Fibroblast of peridontal ligament (primary cell): ENCODE measurements around the gene MED15.
A peak's percentile ranks its signal among the peaks of the same experiment; 100 is the strongest.
"Not testable (repeated sequence)": the region's sequence is repeated elsewhere in the genome, so short reads cannot be mapped to it uniquely, and the experiment has no call there.

Experiments used
- DNase-seq: peaks from one replicate; pipeline ENCODE4 v3.0.0-alpha.2; 2010; ENCODE audit errors: extremely low read depth

The MED15 gene, protein sequence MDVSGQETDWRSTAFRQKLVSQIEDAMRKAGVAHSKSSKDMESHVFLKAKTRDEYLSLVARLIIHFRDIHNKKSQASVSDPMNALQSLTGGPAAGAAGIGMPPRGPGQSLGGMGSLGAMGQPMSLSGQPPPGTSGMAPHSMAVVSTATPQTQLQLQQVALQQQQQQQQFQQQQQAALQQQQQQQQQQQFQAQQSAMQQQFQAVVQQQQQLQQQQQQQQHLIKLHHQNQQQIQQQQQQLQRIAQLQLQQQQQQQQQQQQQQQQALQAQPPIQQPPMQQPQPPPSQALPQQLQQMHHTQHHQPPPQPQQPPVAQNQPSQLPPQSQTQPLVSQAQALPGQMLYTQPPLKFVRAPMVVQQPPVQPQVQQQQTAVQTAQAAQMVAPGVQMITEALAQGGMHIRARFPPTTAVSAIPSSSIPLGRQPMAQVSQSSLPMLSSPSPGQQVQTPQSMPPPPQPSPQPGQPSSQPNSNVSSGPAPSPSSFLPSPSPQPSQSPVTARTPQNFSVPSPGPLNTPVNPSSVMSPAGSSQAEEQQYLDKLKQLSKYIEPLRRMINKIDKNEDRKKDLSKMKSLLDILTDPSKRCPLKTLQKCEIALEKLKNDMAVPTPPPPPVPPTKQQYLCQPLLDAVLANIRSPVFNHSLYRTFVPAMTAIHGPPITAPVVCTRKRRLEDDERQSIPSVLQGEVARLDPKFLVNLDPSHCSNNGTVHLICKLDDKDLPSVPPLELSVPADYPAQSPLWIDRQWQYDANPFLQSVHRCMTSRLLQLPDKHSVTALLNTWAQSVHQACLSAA

GRCh38 chr22:20507253-20508066 lies at the start of gene MED15:
Gene MED15, plus strand, starts transcription at chr22:20507610. Its CDS starts 69 bp downstream, at chr22:20507679.
- peak; percentile 81 for DNase-seq

DNA sequence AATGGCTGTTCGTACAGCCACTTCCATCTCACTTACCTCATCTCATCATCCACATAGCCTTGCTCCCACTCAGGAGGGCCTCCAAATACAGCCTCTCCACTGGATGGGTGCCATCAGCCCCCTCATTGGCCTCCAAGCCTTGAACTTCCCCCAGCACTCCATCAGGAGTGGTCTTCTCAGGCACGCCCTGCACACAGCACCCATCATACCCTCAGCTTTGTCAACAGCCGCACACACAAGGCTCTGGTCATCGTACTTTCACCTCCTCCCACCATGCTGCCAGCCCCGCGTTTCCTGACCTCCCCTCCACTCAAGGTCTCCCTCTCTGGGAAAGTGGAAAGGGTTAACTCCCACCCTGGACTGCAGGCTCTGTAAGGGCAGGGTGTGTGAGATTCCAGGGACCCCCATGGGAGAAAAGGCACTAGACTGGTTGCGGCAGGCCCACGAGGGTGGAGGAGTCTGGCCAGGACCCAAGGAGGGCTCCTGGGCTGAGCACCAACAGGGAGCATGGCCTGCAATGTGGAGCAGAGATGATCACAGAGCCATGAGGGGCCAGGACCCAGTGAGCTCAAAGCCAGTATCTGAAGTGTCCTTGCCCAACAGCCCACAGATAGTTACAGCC lies 48.8 kb upstream of the MED15 start:
- DNase-seq: no peak

DNA sequence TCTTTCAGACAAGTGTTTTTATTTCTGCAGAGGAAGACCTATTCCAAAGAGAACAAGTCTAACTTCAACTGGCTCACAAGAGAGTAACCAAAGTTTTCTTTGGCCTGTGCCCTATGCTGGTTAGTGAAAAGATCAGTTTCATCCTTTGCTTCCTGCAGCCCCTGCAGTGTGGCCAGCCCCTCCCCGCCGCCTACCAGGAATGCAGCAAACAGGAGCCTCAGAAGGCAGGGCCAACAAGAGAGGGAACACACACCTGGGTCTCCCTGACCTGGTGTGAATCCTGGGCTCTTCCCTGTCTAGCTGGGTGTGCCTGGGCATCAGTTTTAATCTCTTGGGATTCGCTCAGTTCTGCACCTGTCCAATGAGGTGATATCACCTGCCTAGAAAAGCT lies 48.3 kb upstream of the MED15 start:
- DNase-seq: no peak

GRCh38 chr22:20459862-20460261 lies 47.5 kb upstream of the MED15 start:
- no peak for DNase-seq

GRCh38 chr22:20463324-20464095 lies 43.9 kb upstream of the MED15 start:
- no peak for DNase-seq

GRCh38 chr22:20464096-20464614 lies 43.3 kb upstream of the MED15 start:
- no peak for DNase-seq

GRCh38 chr22:20464912-20465758 lies 42.3 kb upstream of the MED15 start:
- DNase-seq: no peak

DNA sequence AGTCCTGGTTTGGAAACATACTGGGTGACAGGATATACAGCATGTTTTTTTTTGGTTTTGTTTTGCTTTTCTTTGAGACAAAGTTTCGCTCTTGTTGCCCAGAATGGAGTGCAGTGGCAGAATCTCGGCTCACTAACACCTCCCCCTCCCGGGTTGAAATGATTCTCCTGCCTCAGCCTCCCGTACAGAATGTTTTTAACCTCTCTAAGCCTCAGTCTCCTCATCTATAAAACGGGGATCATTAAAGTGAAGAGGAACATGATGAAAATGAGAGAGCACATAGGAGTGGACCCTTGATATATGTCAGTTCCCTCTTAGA lies 41.7 kb upstream of the MED15 start:
- no peak for DNase-seq

GRCh38 chr22:20466659-20467379 lies 40.6 kb upstream of the MED15 start:
- DNase-seq: no peak

DNA sequence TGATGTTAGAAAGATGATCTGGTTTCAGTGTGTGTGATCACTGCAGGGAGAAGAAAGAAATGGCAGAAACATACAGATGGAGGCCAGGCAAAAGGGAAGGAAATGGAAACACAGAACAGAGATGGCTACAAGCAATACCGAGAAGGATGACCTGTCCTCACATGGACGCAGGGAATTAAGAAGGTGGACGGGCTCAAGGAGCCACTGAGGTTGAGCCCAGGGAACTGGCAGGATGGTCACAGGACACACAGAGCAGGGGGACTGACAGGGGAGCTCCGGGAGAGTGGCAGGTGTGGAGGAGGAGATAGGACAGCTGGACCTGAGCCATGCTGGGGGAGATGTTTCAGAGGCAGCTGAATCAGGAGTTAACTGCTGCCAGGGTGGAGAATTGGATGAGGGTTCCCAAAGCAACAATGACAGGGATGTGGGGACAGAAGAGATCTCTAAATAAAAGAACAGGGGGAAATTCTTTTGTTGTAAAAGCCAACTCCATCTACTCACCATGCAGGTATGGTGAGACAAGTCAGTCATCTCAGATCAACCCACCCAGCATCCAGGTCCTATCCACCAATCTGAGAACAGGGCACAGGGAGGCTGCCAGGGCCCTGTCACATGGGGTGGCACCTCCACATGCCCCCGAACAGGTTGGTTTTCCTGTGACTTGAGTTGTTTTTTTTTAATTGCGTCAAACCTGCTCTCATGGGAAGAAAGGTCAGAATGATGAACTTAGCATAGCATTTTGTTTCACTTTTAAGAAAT lies 38.1 kb upstream of the MED15 start:
- no peak for DNase-seq

- DNase-seq: not testable (repeated sequence)
Observed at GRCh38 chr22:20470525-20470924, 36.9 kb upstream of the MED15 start.

- DNase-seq: no peak
Observed at GRCh38 chr22:20471126-20471833, 36.1 kb upstream of the MED15 start.

GRCh38 chr22:20472629-20473442 lies 34.6 kb upstream of the MED15 start:
- DNase-seq: no peak

DNA sequence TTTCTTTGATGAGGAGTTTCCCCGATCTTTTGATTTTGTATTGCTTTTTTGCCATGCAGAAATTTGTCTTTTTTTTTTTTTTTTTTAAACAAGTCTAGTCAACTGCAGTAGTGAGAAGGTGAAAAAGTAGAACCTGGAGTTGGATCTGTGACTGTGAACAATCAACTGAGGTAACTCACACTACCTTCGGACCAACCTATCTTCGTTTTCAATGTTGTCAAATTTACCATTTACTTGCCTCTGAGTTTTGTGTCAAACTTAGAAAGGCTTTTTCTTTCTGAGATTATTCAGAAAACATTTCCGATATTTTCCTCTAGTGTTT lies 32.3 kb upstream of the MED15 start:
- DNase-seq: no peak

DNA sequence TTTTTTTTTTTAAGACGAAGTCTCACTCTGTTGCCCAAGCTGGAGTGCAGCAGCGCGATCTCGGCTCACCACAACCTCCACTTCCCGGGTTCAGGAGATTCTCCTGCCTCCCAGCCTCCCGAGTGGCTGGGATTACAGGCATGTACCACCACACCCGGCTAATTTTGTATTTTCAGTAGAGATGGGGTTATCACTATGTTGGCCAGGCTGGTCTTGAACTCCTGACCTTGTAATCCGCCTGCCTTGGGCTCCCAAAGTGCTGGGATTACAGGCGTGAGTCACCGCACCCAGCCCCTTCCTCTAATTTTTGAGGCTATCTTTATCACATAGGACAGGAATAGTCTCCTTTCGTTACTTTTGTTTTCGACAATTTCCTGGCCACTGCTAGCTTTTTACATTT lies 31.8 kb upstream of the MED15 start:
- DNase-seq: not testable (repeated sequence)

DNA sequence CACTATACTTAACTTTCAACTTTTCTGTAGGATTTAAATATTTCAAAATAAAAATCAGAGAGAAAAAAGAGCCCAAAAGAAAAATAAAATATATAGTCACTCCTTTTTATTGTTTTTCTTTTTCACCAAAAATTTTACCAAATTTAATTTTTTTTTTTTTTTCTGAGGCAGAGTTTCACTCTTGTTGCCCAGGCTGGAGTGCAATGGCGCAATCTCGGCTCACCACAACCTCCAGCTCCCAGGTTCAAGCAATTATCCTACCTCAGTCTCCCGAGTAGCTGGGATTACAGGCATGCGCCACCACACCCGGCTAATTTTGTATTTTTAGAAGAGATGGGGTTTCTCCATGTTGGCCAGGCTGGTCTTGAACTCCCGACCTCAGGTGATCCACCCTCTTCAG lies 29.4 kb upstream of the MED15 start:
- DNase-seq: not testable (repeated sequence)

DNA sequence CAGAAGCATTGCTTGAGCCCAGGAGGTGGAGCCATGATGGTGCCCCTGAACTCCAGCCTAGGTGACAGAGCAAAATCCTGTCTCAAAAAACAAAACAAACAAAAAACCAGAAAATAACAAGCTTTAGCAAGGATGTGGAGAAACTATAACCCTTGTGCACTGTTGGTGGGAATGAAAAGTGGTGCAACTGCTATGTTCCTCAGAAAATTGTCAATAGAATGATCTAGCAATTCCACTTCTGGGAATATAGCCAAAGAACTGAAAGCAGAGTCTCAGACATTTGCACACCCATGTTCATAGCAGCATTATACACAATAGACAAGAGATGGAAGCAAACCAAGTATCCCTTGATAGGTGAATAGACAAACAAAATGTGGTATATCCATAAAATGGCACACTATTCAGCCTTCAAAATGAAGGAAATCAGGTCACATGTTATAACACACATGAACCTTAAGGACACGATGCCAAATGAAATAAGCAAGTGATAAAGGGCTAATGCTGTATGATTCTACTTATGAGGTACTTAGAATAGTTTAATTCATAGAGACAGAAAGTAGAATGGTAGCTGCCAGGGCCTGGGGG lies 27.7 kb upstream of the MED15 start:
- peak; percentile 27 for DNase-seq
